Measurements from ENCODE around the gene NACC2. TPM values are rescaled to one million over a fixed set of nuclear protein-coding genes. Genes with fewer than 3 reads are reported as not detected.

NACC2 gene
- polyA plus RNA-seq, 1 of the 3 experiments (the other 2 are of a cell fraction), result 22.1 TPM

- no peaks in the 10 kb centered on the region for H3K9me3 ChIP-seq
- H3K9ac ChIP-seq, result no peak overlapping the region
- peaks cover 79% of the 10 kb centered on the region for H3K79me2 ChIP-seq (ENCODE audit: insufficient read depth)
- no peak overlapping the region for H2AFZ ChIP-seq (ENCODE audit: low read depth)
- DNase-seq, result no peak
- ChIA-PET CTCF (no interaction called here), POLR2A (no interaction called here)
- peaks cover 15 to 17% of the 10 kb centered on the region in 2 experiments; a peak in 3 of 4 replicates for H3K4me1 ChIP-seq (ENCODE audit: control insufficient read depth in 1 of 2, insufficient read depth in 2 of 2, low read depth in 1 of 2, low read length in 1 of 2)
- peaks cover 17% of the 10 kb centered on the region for H3F3A ChIP-seq (replicated peaks; ENCODE audit: insufficient read depth)
- no peak overlapping the region for H3K4me2 ChIP-seq
- TF ChIP-seq TAF1 (IDR thresholded peaks at IDR 0.05; ENCODE audit: borderline replicate concordance, low read depth, low read length) (no peak), ELF1 (IDR thresholded peaks at IDR 0.05) (no peak), IRF3 (IDR thresholded peaks at IDR 0.05; ENCODE audit: low read depth, low read length) (no peak), TCF12 (IDR thresholded peaks at IDR 0.05) (no peak), EP300 (IDR thresholded peaks at IDR 0.05; ENCODE audit: borderline replicate concordance in 1 of 2, low read depth in 1 of 2, low read length in 1 of 2) (no peak), EZH2phosphoT487 (IDR thresholded peaks at IDR 0.05; ENCODE audit: borderline replicate concordance, low read depth) (no peak), ZBTB33 (IDR thresholded peaks at IDR 0.05; ENCODE audit: borderline replicate concordance, low read depth) (no peak), POLR2AphosphoS5 (IDR thresholded peaks at IDR 0.05; ENCODE audit: low read depth, low read length) (no peak), MXI1 (IDR thresholded peaks at IDR 0.05; ENCODE audit: low read depth, low read length) (no peak)
- no peaks in the 10 kb centered on the region for H3K9me2 ChIP-seq
- 95% methylated on average over 17 of the region's 30 CpGs for WGBS (ENCODE audit: low lambda C conversion rate)
- no peak overlapping the region for H3K27ac ChIP-seq (ENCODE audit: low read depth in 2 of 2, low read length in 1 of 2)
- no peaks in the 10 kb centered on the region for H3K27me3 ChIP-seq (ENCODE audit: insufficient read depth)
- peaks cover 6 to 32% of the 10 kb centered on the region in 2 experiments for H3K36me3 ChIP-seq (replicated peaks in 1 of 2; ENCODE audit: control insufficient read depth in 1 of 2, insufficient read depth in 2 of 2, low read length in 1 of 2)
- peaks cover 54% of the 10 kb centered on the region for H4K20me1 ChIP-seq (ENCODE audit: insufficient read depth)
- H3K4me3 ChIP-seq (ENCODE audit: low read depth in 2 of 2, low read length in 1 of 2), result no peak overlapping the region
Observed at GRCh38 chr9:136048560-136049411, 46.3 kb downstream of the NACC2 start.

GRCh38 chr9:136047775-136048559, 47.1 kb downstream of the NACC2 start:
- CTCF ChIA-PET, result no interaction called here
- Histone ChIP-seq H3K9ac (no peak overlapping the region), H3K27me3 (ENCODE audit: insufficient read depth) (no peaks in the 10 kb centered on the region), H3K4me2 (no peak overlapping the region), H3K9me3 (no peaks in the 10 kb centered on the region), H3K4me3 (ENCODE audit: low read depth in 2 of 2, low read length in 1 of 2) (no peak overlapping the region), H3K79me2 (ENCODE audit: insufficient read depth) (peaks cover 79% of the 10 kb centered on the region), H3K27ac (ENCODE audit: low read depth in 2 of 2, low read length in 1 of 2) (no peak overlapping the region), H4K20me1 (ENCODE audit: insufficient read depth) (peaks cover 62% of the 10 kb centered on the region), H3K9me2 (no peaks in the 10 kb centered on the region), H3F3A (replicated peaks; ENCODE audit: insufficient read depth) (peaks cover 8% of the 10 kb centered on the region), H3K36me3 (replicated peaks in 1 of 2; ENCODE audit: control insufficient read depth in 1 of 2, insufficient read depth in 2 of 2, low read length in 1 of 2) (peaks cover 6 to 32% of the 10 kb centered on the region in 2 experiments), H3K4me1 (ENCODE audit: control insufficient read depth in 1 of 2, insufficient read depth in 2 of 2, low read depth in 1 of 2, low read length in 1 of 2) (peaks cover 6 to 10% of the 10 kb centered on the region in 2 experiments; a peak in 3 of 4 replicates), H2AFZ (ENCODE audit: low read depth) (no peak overlapping the region)
- DNase-seq, result no peak
- 93% methylated on average over 2 of the region's 21 CpGs for WGBS (ENCODE audit: low lambda C conversion rate)
- POLR2A ChIA-PET, result no interaction called here
- TF ChIP-seq RXRA (IDR thresholded peaks at IDR 0.05; ENCODE audit: borderline replicate concordance, low read depth) (no peak), NFIC (IDR thresholded peaks at IDR 0.05; ENCODE audit: borderline replicate concordance) (no peak), MXI1 (IDR thresholded peaks at IDR 0.05; ENCODE audit: low read depth, low read length) (no peak), USF1 (IDR thresholded peaks at IDR 0.05; ENCODE audit: borderline replicate concordance, low read depth) (no peak), POLR2AphosphoS5 (IDR thresholded peaks at IDR 0.05; ENCODE audit: low read depth, low read length) (no peak), ZBTB33 (IDR thresholded peaks at IDR 0.05; ENCODE audit: borderline replicate concordance, low read depth) (no peak), JUND (IDR thresholded peaks at IDR 0.05) (no peak), CHD2 (IDR thresholded peaks at IDR 0.05; ENCODE audit: low read length, partially characterized antibody) (no peak)
